Heart left ventricle (tissue), 16 donors: Measurements from ENCODE around the gene WNT7A. TPM values are rescaled to one million over a fixed set of nuclear protein-coding genes. Genes with fewer than 3 reads are reported as not detected.

Source experiments
- ATAC-seq, 4 donors: fragments of 200-7000 bp; cut with Tn5 transposase; one replicate each; pipeline ENCODE4 v1.9.1; 2020 to 2022; ENCODE audit warnings: moderate library complexity in 4 of 4, mild to moderate bottlenecking in 3 of 4, moderate number of reproducible peaks in 1 of 4
- DNase-seq, 5 donors: peaks; one replicate each; pipeline ENCODE4 v3.0.0-alpha.2; 2020
- H3K27ac ChIP-seq, 12 donors: fragments of 200-600 bp; sonication (generic) in 4 of 12; one replicate each; pipeline versions ENCODE4 v1.5.0 to v1.8.0; 2016 to 2022; ENCODE audit warnings: mild to moderate bottlenecking in 2 of 12
- H3K27me3 ChIP-seq, 9 donors: fragments of 200-600 bp; sonication (generic) in 2 of 9; one replicate each; pipeline versions ENCODE4 v1.5.1 to v1.8.0; 2016 to 2022; ENCODE audit warnings: mild to moderate bottlenecking in 3 of 9
- H3K36me3 ChIP-seq, 9 donors: fragments of 200-600 bp; sonication (generic) in 2 of 9; one replicate each; pipeline versions ENCODE4 v1.5.0 to v1.8.0; 2018 to 2022; ENCODE audit warnings: mild to moderate bottlenecking in 2 of 9
- H3K4me1 ChIP-seq, 12 donors: fragments of 200-600 bp; sonication (generic) in 4 of 12; one replicate each; pipeline versions ENCODE4 v1.5.0 to v1.8.0; 2016 to 2022; ENCODE audit warnings: mild to moderate bottlenecking in 3 of 12
- H3K4me3 ChIP-seq, 12 donors: fragments of 200-600 bp; sonication (generic) in 4 of 12; one replicate each; pipeline versions ENCODE4 v1.5.0 to v1.8.0; 2017 to 2022; ENCODE audit warnings: mild to moderate bottlenecking in 9 of 12, moderate library complexity in 4 of 12
- H3K9me3 ChIP-seq, 12 donors: fragments of 200-600 bp; sonication (generic) in 4 of 12; one replicate each; pipeline versions ENCODE4 v1.5.0 to v1.8.0; 2016 to 2022; ENCODE audit warnings: mild to moderate bottlenecking in 1 of 12
- POLR2A ChIP-seq, 2 donors: fragments of 450-650 bp; IDR thresholded peaks; one replicate each; pipeline ENCODE4 v1.6.1; 2017; ENCODE audit warnings: antibody characterized with exemption in 2 of 2, mild to moderate bottlenecking in 2 of 2, moderate library complexity in 2 of 2
- WGBS, 4 donors: extraction: QIAGEN DNeasy Blood & Tissue Kit in 2 of 4; methylation state at CpG; one replicate each; pipeline versions ENCODE4 v1.1.5 to v1.1.7; 2013 to 2018; 5-methylcytosine and 5-hydroxymethylcytosine counted together
- intact Hi-C, 10 donors: fragments of 100-400 bp; cut with DNase I; formaldehyde crosslinking; loops; one replicate each; pipeline versions ENCODE4 v1.11.1 to v1.14.2; 2022
- polyA plus RNA-seq, 2 donors: library from polyadenylated mRNA; stranded (reverse); fragments of 200-250 nt; gene quantifications; one replicate each; pipeline ENCODE4 v1.2.3, GENCODE V29; 2013
- total RNA-seq, 9 donors: library from RNA; depleted of rRNA in 2 of 9; stranded (reverse); fragments of >200 nt in 2 of 9; fragmentation: NEBNext Ultra II Directional in 3 of 9; extraction: Animal tissue kit (Norgen Biotek cat#: 25700) in 3 of 9; gene quantifications; one replicate each; pipeline versions ENCODE4 v1.1.0 to v1.2.4, GENCODE V29; 2016 to 2023
- TF ChIP-seq, protein P1 (sequence below), 12 donors: fragments of 200-600 bp; sonication (generic) in 4 of 12; IDR thresholded peaks; one replicate each; pipeline versions ENCODE4 v1.5.0 to v1.8.0; 2018 to 2022; ENCODE audit warnings: antibody characterized with exemption in 12 of 12, mild to moderate bottlenecking in 5 of 12
- donor health status: ischemic (EF 13 %, LVEDD 7.1; RV severe dilation, severe dysfunction).
- donor health status: healthy with polysubstance abuse.
- donor health status: DM: no; HTN: yes; CAD: no.
- donor health status: DM: no; HTN: no; CAD: no.
- donor health status: ischemic (EF 25% LVEDD 6.9; RV normal size, moderate dysfunction).
- donor health status: ischemic (EF 25% LVEDD 5.7; RV mildly dilated, moderate dysfunction).
- donor health status: healthy.
- donor health status: DM: yes; HTN: yes; CAD: no.
- donor health status: ischemic (EF 35%, LVEDD 5.7; RV mildly dilated, moderate dysfunction).
- donor health status: nonischemic (EF 11% LVEDD 7.7; RV severe dilation, severe dysfunction).
- donor health status: DM: yes; HTN: yes; CAD: no.
- donor health status: PGD.
- donor health status: ischemic (EF 29% LVEDD 5.4; RV normal size, mild dysfunction).
- donor health status: nonischemic (EF 23%, LVEDD 6.1; RV moderate dilation, normal function).

WNT7A gene
- total and polyA plus RNA-seq, 11 donors, result not detected

DNA sequence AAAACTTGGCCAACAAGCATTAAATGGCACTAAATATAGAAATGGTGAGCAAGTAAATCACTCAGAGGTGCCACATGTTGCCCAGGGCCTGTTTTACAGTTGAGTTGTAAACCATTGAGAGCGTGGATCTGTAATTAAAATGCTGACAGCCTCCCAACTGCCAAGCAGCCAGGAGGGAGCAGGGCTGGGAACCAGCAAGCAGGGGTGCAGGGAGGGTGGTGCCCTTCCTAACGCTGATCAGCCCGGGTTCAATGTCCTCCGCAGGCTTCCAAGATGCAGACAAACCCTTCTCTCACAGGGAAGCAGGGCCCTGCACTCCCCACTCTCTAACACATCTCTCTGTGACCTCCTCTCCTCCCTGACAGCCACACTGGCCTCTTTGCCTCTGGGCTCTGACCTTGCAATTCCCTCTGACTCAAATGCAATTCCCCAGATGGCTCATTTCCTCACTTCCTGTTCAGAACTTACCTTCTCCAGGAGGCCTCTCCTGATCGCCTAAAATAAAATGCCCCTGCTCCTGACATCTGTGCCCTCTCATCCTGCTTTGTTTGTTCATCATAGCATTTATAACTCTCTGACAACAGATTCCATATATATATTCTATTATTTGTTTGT lies 40.0 kb downstream of the WNT7A start:
- TF ChIP-seq POLR2A (IDR thresholded peaks at IDR 0.05), result no peak
- TF ChIP-seq, protein P1, sequence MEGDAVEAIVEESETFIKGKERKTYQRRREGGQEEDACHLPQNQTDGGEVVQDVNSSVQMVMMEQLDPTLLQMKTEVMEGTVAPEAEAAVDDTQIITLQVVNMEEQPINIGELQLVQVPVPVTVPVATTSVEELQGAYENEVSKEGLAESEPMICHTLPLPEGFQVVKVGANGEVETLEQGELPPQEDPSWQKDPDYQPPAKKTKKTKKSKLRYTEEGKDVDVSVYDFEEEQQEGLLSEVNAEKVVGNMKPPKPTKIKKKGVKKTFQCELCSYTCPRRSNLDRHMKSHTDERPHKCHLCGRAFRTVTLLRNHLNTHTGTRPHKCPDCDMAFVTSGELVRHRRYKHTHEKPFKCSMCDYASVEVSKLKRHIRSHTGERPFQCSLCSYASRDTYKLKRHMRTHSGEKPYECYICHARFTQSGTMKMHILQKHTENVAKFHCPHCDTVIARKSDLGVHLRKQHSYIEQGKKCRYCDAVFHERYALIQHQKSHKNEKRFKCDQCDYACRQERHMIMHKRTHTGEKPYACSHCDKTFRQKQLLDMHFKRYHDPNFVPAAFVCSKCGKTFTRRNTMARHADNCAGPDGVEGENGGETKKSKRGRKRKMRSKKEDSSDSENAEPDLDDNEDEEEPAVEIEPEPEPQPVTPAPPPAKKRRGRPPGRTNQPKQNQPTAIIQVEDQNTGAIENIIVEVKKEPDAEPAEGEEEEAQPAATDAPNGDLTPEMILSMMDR (IDR thresholded peaks at IDR 0.05), result no peak
- 26 to 58% (median 55%) methylated on average over 5 of the region's 5 CpGs for WGBS, 4 donors
- DNase-seq, result no peak
- Histone ChIP-seq H3K36me3 (no peaks in the 10 kb centered on the region), H3K27ac (no peak overlapping the region), H3K4me3 (no peak overlapping the region), H3K27me3 (peaks cover 0 to 48% (median 5%) of the 10 kb centered on the region in 9 donors), H3K9me3 (no peaks in the 10 kb centered on the region), H3K4me1 (no peaks in the 10 kb centered on the region)
- no peak for ATAC-seq
- intact Hi-C loops, result no loop called here

DNA sequence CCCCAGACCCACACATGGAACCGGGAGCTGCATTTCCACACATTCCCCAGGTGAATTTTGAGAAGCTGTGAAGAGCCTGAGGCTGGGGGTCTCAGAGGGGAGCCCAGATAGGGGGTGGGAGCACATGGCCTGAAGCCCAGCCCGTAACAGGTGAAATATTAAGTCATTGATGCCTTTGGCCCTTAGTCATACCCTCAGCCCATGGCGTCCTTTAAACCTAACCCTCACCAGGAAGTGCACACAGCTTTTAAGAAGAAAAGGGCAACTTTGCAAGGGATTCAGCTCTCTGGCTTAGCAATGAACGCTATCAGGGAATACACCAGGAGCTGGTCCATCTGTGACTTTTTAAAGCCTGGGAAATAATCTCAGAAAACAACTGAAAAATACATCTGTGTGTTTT lies 40.6 kb downstream of the WNT7A start:
- no peak overlapping the region for H3K4me3 ChIP-seq
- ATAC-seq (no peak), DNase-seq (no peak)
- no peaks in the 10 kb centered on the region for H3K9me3 ChIP-seq
- H3K27me3 ChIP-seq, result peaks cover 0 to 47% (median 0%) of the 10 kb centered on the region in 9 donors
- intact Hi-C loops, result no loop called here
- no peak overlapping the region for H3K27ac ChIP-seq
- H3K36me3 ChIP-seq, result no peaks in the 10 kb centered on the region
- TF ChIP-seq, protein P1 (IDR thresholded peaks at IDR 0.05), result no peak
- no peak for TF ChIP-seq POLR2A (IDR thresholded peaks at IDR 0.05)
- no peaks in the 10 kb centered on the region for H3K4me1 ChIP-seq
- 65 to 72% (median 66%) methylated on average over 4 of the region's 4 CpGs for WGBS, 4 donors

DNA sequence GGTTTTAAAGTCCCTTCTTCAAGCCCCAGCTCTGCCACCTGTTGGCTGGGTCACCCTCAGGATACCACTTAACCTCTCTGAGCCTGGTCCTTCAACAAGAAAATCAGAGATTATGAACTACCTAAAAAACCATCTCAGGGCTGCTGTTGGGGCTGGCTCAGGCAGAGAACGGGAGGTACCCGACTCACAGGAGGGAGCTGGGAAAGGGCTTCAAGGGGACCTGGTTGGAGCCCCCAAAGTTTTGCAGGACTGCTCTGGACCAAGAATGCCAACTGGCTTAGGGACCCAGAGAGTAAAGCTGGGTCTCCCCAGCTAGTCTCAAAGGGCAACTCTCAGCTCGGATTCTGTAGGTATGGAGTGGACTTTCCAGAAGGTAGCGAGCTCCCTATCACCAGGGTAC lies 41.5 kb downstream of the WNT7A start:
- Histone ChIP-seq H3K4me1 (no peaks in the 10 kb centered on the region), H3K4me3 (no peak overlapping the region), H3K9me3 (no peaks in the 10 kb centered on the region), H3K27ac (no peak overlapping the region), H3K36me3 (no peaks in the 10 kb centered on the region), H3K27me3 (peaks cover 0 to 47% (median 0%) of the 10 kb centered on the region in 9 donors)
- DNase-seq (no peak), ATAC-seq (no peak)
- TF ChIP-seq, protein P1 (IDR thresholded peaks at IDR 0.05), result no peak
- TF ChIP-seq POLR2A (IDR thresholded peaks at IDR 0.05), result no peak
- intact Hi-C loops, result no loop called here
- 64 to 71% (median 68%) methylated on average over 4 of the region's 4 CpGs for WGBS, 4 donors

DNA sequence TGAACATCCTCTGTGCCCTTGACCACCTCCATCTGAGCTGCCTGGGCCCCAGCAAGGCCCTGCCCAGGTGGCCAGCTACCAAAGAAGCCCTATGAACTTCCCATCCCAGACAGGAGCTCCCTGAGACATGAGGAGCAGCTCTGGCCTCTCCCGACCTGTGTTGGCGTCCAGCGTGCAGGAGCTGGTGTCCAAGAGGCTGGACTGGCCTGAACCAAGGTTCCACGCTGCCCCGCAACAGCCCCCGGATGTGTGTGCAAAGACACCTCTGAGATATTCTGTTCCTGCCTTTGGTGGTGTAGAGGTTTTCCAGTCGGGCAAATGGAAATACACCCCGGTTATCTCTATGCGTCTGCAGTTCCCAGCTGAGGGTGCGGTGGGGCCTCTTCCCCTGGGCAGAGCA lies 42.1 kb downstream of the WNT7A start:
- intact Hi-C loops, result no loop called here

More for the DNA sequence above, 42.1 kb downstream of the WNT7A start:
- WGBS, 4 donors, result 65 to 70% (median 66%) methylated on average over 7 to 10 of the region's 10 CpGs
- Histone ChIP-seq H3K27me3 (peaks cover 0 to 44% (median 0%) of the 10 kb centered on the region in 9 donors), H3K4me3 (no peak overlapping the region), H3K9me3 (no peaks in the 10 kb centered on the region), H3K27ac (no peak overlapping the region), H3K4me1 (no peaks in the 10 kb centered on the region), H3K36me3 (no peaks in the 10 kb centered on the region)
- TF ChIP-seq POLR2A (IDR thresholded peaks at IDR 0.05), result no peak
- TF ChIP-seq, protein P1 (IDR thresholded peaks at IDR 0.05), result no peak
- ATAC-seq (no peak), DNase-seq (no peak)
